HG03439 (cell line): ENCODE data around the gene HARBI1.

Experiments used
- ATAC-seq: cut with Tn5 transposase; IDR thresholded peaks from one replicate; pipeline ENCODE4 v1.9.1; 2021; ENCODE audit warnings: mild to moderate bottlenecking, moderate library complexity; ENCODE audit not compliant: unreplicated experiment

The HARBI1 gene, protein sequence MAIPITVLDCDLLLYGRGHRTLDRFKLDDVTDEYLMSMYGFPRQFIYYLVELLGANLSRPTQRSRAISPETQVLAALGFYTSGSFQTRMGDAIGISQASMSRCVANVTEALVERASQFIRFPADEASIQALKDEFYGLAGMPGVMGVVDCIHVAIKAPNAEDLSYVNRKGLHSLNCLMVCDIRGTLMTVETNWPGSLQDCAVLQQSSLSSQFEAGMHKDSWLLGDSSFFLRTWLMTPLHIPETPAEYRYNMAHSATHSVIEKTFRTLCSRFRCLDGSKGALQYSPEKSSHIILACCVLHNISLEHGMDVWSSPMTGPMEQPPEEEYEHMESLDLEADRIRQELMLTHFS

DNA sequence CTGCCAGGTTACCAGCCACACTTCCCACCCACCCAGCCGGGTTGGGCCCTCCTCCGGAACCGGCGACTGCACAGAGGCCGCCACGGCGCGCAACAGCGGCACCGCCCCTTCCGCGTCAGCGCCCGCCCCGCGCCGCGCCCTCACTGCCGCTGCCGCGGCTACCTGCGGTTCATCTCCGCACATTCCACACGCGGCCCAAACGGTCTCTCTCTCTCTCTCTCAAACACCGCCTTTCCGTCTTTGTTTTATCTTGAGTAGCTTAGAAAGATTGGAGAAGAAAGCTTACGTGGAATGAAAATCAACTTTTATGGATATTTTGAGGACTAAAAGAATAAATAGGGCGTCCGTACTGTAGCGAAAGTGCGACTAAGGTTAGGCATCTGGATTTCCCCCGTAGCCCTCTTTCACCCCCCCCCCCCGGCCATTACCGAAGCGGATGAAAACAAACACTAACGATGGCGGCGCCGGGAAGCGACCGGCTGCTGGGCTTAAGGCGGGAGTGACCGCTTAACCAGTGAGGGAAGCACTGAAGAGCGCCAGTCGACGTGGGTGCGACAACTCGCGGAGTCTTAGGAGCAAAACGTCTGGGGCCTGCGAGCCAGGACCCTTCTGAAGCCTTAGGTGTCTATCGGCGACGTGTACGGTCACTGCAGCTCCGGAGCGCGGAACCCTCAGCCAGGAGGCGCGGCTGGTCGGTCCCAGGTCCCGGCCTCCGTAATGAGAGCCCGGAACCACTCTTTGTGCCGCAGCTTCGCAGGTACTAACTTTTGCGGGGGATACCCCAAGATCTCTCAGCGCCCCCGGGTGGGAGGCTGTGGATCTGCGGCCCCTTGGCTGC, at the start of gene HARBI1, which contains the start of gene ATG13:
HARBI1 (minus strand) TSS at position 94 of the 838 bp plus-strand sequence. CDS start 990 bp downstream, outside the sequence.
ATG13 (plus strand) TSS at position 420 of the 838 bp plus-strand sequence. CDS start 26,739 bp downstream, outside the sequence.
- peak; percentile 94 for ATAC-seq

DNA sequence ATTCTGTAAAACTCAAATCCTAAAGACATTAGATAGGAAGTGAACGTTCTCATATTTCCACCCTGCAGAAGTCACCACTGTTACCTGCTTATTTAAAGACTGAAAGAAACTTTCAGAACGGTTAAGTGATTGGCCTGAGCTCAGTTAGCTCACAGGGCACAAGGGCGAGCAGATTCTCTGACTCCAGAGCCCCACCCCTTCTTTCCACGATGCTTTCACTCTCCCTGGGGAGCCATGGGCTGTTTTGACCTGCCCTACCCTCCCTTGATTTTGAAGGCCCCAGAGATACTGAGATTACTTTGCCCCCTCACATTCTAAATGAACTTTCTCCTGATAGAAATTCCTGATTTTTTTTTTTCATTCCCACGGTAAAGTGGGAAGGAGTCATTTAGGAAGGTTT, 49.5 kb upstream of the HARBI1 start:
- no peak for ATAC-seq

DNA sequence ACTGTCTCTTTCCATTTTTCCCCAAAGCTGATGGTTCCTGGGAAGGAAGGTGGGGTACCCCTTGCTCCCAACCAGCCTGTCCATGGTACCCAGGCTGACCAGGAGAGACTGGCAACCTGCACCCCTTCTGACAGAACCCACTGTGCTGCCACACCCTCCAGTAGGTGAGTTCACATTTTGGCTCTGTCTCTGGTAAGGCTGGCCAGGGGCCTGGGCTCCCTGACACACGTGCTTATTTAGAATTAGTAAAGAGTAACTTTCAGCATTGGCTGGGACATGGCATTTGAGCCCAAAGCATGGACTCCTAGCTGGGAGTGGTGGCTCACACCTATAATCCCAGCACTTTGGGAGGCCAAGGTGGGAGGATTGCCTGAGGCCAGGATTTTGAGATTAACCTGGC, 48.3 kb upstream of the HARBI1 start:
- no peak for ATAC-seq

DNA sequence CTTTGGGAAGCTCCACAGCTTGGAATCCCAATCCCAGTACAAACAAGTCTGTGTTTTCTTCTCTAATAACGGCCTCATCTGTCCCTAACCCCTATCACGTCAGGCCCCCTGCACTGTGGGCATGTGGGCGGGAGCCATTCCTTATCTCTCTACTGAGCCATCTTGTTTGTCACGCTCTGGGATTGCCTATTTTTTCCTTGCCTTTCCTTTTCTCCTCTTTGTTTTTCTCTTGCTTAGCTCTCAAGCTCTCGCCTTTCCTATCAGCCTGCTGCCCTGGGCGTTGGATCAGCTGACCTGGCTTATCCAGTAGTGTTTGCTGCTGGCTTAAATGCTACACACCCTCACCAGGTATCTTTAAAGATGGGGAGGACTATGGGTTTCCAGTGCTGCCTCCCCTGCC, 47.6 kb upstream of the HARBI1 start:
- ATAC-seq: no peak

DNA sequence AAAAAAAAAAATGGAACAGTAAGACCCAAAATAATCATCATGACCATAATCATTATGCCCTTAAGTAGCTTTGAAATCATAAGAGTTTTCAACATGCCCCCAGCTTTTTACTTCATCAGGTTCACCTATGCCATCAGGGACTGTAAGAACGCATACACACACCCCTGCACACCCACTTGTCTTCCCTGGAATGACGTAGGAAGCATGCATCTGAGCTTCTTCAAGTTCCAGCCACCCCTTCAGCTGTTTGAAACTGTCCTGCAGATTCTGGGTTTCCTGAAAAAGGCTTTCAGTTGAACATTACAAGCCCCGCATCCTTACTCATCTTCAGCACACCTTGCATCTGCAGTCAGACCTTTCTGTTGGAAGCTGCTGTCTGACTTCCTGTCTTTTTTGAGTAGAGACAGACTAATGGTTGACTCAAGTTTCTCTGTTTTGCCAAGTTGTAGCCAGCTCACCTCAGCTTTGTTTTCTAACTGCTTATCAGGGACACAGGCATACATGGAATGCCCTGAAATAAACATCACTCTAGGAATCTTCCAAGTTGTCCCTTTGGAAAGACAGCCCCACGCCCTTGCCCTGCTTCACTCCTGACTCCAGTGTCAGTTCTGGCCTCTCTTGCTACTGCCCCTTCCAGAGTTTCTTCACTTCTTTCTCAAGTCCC, 46.4 kb upstream of the HARBI1 start:
- ATAC-seq: no peak

DNA sequence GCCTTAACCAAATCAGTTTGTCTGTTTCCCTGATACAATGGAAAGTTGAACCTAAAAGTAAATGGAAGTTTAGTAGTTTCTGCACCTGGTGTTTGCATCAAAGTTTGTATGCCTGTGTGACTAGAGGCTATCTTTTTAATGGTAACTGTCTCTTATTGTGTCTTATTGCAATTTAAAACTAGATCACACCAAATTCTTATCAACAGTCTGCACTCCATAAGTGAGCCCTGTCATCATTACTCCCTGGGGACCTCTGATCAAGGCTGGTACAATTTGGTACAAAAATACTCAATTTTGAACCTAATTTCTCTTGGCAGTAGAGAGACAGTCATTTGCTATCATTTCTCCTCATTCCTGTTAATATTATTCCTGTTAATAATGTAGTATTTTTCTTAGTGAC, 45.3 kb upstream of the HARBI1 start:
- ATAC-seq: no peak

DNA sequence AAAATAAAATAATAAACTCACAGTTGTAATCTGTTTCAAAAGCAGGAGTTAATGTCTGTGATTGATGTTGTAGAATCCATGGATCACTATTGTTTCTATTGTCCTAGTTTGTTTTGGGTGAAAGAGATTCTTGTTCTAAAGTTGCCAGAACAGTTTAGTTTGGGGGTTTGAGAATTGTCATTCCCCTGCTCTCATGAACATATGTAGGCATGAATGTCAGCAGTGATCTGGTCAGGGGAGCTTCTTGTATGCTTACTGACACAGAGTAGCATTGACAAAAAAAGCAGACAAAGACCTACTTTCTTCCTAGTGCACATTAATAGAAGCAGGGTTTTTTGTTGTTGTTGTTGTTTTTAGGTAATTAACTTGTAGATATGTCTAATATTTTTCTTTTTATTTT, 44.8 kb upstream of the HARBI1 start:
- no peak for ATAC-seq

DNA sequence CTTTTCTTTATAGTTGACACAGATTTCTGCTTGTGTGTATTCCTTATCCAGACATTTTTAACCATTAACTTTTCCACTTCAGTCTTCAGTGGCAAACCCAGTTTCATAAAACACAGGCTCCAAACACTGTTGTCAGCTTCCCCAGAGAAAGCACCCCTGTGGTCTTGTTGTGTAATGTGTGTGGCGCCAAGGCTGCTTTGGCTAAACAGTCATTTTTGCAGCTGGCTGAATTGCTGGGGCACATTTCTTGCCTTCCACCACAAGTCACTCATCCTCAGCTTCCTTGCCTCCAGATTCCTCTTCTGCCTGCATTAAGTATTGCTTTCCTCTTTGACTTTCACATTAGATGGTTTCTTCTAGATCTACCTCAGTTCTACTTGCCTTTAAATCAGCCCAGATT, 42.9 kb upstream of the HARBI1 start:
- ATAC-seq: no peak

DNA sequence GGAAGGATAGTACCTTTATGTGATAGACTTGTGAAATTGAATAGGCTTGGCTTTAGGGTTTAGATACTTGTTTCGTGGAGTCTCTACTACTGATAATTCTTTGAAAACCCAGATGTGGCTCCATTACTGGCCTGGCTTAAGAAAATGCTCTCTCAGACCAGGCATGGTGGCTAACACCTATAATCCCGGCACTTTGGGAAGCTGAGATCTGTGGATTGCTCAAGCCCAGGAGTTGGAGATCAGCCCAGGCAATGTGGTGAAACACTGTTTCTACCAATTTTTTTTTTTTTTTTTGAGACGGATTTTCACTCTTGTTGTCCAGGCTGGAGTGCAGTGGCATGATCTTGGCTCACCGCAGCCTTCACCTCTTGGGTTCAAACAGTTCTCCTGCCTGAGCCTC, 41.2 kb upstream of the HARBI1 start:
- no peak for ATAC-seq

DNA sequence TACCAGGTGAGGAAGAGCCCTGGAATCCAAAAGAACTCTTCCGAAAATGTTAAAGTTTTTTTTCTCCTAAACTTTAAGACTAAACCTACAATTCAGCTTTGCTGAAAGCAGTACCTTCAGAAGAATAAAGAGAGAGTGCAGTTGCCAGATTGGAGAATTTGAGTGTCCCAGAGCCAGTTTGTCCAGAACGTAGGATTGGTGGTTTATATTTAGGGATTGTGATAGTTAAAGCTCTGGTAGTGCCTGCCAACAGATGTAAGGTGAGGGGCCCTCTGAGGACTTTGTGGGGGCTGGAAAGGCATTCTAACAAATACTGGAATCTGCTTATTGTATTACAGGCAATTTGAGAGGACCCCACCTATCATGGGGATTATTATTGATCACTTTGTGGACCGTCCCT, 40.2 kb upstream of the HARBI1 start:
- ATAC-seq: no peak

DNA sequence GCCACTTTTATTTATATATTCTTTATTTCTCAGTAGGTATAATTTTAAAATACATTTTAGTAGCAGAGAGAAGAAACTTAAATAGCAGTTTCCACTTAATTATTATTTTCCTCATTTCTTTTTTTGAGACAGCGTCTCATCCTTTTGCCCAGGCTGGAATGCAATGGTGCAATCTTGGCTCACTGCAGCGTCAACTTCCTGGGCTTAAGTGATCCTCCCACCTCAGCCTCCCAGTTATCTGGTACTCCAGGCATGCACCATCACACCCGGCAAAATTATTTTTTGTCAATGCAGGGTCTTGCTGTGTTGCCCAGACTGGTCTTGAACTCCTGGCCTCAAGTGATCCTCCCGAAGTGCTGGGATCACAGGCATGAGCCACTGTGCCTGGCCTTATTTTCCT, 38.6 kb upstream of the HARBI1 start:
- no peak for ATAC-seq

DNA sequence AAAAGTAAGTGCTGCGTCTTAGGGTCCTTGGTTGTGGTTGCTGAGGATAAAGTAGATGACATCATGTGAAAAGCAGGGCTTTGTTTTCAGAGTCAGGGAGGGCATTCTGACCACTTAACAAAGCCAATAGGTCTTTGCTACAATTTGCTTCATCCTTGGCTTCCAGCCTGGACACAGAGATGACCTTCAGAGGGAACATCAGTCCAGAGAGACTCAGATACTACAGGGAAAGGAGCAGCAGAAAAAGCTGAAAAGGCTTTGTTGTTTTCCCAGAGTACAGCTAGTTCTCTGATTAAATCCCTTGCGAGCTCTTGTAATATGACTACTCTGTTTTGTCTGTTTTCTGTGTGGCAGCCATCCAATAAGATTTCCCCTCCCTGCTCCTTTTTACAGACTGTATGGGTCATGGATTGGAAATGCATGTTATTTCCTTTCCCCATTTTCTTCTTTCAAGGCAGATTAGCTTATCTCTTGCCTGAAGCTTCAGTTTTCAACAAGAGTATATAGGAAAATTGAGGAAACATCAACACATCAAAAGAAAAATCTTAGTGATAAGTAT, 32.2 kb upstream of the HARBI1 start:
- no peak for ATAC-seq

DNA sequence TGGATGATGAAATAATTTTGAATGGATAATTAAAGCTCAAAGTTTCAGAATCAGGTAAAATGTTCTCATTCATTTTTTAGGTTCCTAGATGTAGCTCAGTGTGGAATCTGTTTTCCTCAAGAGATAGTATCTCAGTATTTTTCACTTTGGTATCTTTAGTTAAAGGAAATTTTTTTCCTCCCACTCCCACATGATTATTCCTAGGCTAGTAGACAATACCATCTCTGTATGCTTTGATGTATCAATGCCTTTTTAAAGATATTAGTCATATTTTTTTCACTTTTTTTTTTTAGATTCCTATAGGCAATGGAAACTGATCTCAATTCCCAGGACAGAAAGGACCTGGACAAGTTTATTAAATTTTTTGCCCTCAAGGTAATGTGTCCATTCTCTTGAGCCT, 27.0 kb upstream of the HARBI1 start:
- ATAC-seq: no peak

DNA sequence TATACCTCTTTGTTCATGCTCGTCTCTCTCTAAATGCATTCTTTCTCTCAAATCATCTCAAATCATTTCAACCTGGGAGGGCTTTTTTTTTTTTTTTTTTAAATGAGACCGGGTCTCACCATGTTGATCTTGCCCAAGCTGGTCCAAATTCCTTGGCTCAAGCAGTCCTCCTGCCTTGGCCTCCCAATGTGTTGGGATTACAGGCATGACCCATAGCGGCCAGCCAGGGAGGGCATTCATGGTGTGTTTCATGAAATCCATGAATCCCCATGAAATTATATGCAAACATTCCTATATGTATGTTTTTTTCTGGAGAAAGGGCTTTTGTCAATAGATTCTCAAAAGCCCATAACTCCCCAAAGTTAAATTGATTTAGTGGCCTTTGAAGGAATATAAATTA, 26.5 kb upstream of the HARBI1 start:
- ATAC-seq: no peak

DNA sequence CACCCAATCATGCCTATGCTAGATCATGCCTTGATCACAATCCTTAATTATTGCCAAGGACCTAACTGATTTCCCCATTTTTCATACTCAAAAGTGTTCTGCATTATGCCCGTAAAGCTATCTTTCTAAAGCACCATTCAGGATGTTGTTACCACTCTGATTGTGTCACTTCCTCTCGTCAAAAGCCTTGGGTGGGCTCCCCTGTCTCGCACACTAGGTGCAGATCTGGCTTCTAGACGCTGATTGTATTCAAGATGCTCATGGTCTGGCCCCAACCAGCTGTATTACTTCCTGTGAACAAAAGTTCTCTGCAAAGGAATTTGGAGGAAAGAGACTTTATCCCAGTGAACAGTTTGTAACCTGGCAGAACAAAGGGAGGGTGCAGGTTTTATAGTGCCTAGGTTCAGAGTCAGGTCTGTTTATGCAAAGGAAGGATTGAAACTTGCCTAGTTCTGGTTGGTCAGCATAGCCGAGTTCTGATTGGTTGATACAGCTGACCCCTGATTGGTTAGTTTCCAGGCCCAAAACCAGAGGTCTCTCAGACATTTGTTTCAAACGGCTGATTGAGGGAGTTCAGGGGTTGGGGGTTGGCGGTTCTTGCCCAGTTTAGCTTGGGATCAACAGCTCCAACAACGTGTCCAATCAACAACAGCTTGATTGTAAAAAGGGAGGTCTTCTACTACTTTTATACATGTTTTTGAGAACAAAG, 25.8 kb upstream of the HARBI1 start:
- ATAC-seq: no peak

DNA sequence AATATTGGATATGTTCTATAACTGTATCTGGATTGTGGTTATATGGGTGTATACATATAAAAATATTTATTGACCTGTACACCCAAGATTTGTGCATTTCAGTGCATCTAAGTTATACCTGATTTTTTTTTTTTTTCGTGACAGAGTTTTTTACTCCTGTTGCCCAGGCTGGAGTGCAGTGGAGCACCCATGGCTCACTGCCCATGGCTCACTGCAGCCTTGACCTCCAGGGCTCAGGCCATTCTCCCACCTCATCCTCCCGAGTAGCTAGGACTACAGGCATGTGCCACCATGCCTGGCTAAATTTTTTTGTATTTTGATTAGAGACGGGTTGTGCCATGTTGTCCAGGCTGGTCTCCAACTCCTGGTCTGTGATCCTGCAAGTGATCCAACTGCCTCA, 24.6 kb upstream of the HARBI1 start:
- no peak for ATAC-seq

DNA sequence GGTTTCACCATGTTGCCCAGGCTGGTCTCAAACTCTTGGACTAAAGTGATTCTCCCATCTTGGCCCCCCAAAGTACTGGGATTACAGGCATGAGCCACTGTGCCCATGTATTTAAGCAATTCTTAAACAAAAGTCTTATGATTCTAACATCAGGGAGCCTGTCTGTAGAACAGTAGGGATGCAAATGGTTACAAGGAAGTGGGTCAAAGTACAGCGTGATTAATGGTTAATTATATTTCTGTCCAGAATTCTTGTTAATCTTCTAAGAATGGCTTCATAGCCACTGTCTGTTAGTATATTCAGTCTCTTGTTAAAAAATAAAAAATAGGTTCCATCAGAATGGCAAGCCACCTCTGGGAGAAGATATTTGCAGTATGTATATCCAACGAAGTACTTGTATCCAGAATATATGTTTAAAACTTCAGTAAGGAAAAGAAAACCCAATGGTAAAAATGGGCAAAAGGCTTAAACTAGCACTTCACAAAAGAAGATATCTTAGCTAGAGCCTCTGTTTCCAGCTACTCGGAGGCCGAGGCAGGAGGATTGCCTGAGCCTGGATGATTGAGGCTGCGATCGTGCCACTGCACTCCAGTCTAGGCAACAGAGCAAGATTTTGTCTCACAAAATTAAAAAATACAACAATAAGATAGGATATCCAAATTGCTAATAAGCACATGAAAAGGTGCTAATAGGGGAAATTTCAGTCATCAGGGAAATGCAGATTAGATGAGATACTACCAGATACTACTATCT, 23.2 kb upstream of the HARBI1 start:
- ATAC-seq: no peak

DNA sequence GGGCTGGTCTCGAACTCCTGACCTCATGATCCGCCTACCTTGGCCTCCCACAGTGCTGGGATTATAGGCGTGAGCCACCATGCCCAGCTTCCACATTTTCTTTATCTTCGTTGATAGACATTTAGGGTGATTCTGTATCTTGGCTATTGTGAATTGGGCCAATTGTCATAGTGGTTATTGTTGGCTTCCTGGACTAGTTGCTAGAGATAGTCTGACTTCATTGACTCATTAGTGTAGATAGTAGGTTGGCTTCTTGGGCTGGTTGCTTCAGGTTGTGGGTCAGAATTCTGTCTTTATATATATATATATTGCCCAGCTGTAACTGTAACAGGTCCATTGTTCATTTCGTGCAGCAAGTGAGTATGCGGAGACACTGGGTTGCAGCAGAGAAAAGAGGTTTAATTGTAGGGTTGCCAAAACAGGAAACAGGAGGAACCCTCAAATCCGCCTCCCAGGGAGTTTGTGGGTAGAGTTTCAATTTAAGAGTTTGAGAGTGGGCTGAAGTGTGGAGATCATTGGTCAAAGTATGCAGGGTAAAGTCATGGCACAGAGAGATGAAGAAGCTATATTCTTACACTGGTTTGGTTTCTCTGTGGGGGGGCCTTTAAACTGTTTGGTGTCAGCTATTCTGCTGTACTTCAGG, 22.3 kb upstream of the HARBI1 start:
- ATAC-seq: no peak

DNA sequence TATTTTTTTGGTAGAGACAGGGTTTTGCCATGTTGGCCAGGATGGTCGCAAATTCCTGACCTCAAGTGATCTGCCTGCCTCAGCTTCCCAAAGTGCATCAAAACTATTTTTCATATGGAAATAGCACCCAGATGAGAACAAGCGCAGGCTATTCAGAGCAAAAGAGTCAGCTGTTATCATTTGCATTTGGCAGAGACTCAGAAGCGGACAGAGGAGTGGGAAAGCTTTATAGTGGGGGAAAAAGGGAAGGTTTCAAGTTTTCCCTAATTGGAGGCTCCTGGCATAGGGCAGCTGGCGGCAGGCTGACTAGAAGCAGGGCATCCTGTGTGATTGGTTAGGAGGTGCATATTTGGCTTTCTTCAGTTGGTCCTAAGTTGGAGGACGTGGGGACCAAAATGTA, 20.5 kb upstream of the HARBI1 start:
- ATAC-seq: no peak
